Testis (tissue), 2 donors: ENCODE data around the gene LCE3E.

ENCODE experiments used
- POLR2A ChIP-seq: fragments of 450-650 bp; IDR thresholded peaks from one replicate; pipeline ENCODE4 v1.6.1; 2017; ENCODE audit warnings: antibody characterized with exemption, mild to moderate bottlenecking, moderate library complexity
- TF ChIP-seq, protein P1 (sequence below), 3 experiments: fragments of 450-650 bp in 2 of 3; fragments of 200-600 bp in 1 of 3; sonication (generic) in 1 of 3; IDR thresholded peaks; one replicate each; pipeline ENCODE4 v1.5.1; 2016 to 2019; ENCODE audit warnings: antibody characterized with exemption in 3 of 3, mild to moderate bottlenecking in 2 of 3, moderate library complexity in 1 of 3

GRCh38 chr1:152516082-152516481 lies 50.5 kb downstream of the LCE3E start:
- TF ChIP-seq, protein P1, sequence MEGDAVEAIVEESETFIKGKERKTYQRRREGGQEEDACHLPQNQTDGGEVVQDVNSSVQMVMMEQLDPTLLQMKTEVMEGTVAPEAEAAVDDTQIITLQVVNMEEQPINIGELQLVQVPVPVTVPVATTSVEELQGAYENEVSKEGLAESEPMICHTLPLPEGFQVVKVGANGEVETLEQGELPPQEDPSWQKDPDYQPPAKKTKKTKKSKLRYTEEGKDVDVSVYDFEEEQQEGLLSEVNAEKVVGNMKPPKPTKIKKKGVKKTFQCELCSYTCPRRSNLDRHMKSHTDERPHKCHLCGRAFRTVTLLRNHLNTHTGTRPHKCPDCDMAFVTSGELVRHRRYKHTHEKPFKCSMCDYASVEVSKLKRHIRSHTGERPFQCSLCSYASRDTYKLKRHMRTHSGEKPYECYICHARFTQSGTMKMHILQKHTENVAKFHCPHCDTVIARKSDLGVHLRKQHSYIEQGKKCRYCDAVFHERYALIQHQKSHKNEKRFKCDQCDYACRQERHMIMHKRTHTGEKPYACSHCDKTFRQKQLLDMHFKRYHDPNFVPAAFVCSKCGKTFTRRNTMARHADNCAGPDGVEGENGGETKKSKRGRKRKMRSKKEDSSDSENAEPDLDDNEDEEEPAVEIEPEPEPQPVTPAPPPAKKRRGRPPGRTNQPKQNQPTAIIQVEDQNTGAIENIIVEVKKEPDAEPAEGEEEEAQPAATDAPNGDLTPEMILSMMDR (IDR thresholded peaks at IDR 0.05): no peak
- no peak for TF ChIP-seq POLR2A
